Measurements from ENCODE around the gene GNAO1. TPM values are rescaled to one million over a fixed set of nuclear protein-coding genes. Genes with fewer than 3 reads are reported as not detected.

Gene GNAO1
- total RNA-seq, 1 donor from 2014 or later = 15.4 TPM

DNA sequence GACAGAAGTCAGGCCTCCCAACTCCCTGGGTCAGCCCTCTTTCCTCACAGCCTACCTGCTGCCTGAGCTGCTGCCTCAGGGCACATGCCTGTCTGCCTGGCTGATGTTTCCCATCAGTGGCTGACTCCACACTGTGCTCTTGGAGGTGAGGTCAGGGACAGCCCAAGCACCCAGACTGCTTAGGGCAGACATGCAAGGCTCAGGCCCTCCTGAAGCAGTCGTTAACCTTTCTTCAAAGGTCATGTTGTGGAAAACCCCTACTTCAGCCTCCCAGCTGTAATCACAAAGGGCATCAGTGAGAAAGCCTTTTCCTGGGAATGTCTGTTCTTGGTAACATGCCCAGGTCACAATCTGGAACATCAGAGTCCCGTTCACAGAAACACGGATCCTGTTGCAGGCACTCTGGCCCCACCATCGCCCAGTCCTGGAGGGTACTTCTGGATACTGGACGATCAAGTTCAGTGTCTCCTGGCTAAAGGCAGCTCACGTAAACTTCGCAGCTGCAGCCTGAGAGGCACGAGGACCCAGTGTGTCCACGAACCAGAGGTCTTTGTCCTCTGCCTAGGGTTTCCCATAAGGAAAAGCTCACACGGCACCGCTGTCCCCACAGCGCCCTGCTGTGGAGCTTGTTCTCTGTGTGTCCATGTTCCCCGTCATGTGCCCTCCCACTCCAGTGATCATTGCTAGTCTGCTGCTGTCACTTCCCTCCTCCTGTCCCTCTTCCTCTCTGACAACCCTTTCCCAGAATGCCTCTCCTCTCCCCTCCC lies 54.9 kb downstream of the GNAO1 start:
- Histone ChIP-seq H3K27me3 (ENCODE audit: low read depth) (no peaks in the 10 kb centered on the region), H3K27ac (replicated peaks) (peak overlapping the region; percentile 17), H3K36me3 (no peaks in the 10 kb centered on the region), H3K4me3 (no peak overlapping the region), H3K4me1 (peaks cover 21% of the 10 kb centered on the region), H3K9me3 (replicated peaks) (no peaks in the 10 kb centered on the region)
- intact Hi-C loops (cut with micrococcal nuclease) = no loop called here
- TF ChIP-seq, protein P1, sequence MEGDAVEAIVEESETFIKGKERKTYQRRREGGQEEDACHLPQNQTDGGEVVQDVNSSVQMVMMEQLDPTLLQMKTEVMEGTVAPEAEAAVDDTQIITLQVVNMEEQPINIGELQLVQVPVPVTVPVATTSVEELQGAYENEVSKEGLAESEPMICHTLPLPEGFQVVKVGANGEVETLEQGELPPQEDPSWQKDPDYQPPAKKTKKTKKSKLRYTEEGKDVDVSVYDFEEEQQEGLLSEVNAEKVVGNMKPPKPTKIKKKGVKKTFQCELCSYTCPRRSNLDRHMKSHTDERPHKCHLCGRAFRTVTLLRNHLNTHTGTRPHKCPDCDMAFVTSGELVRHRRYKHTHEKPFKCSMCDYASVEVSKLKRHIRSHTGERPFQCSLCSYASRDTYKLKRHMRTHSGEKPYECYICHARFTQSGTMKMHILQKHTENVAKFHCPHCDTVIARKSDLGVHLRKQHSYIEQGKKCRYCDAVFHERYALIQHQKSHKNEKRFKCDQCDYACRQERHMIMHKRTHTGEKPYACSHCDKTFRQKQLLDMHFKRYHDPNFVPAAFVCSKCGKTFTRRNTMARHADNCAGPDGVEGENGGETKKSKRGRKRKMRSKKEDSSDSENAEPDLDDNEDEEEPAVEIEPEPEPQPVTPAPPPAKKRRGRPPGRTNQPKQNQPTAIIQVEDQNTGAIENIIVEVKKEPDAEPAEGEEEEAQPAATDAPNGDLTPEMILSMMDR (IDR thresholded peaks at IDR 0.05; ENCODE audit: borderline replicate concordance) = no peak
- DNase-seq = no peak

DNA sequence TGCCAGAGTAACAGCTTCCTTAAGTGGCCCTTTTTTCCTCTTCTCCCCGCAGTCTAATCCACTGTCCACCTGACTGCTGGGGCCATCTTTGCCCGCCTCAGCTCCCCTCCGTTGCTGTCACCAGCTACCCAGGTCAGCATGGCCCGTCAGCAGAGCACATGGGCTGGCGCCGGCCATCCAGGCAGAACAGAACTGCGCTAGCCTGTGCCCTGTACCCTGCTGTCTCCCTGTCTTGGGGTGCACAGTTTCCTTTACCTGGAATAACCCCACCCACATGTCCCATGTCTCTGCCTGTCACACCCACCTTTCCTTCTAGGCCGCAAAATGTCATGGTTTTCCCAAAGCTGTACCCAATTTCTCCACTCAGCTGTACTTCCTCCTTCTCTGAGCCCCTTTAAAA lies 55.7 kb downstream of the GNAO1 start:
- Histone ChIP-seq H3K4me3 (no peak overlapping the region), H3K9me3 (replicated peaks) (no peaks in the 10 kb centered on the region), H3K27me3 (ENCODE audit: low read depth) (no peaks in the 10 kb centered on the region), H3K36me3 (no peaks in the 10 kb centered on the region), H3K27ac (replicated peaks) (no peak overlapping the region), H3K4me1 (peaks cover 26% of the 10 kb centered on the region)
- TF ChIP-seq, protein P1 (IDR thresholded peaks at IDR 0.05; ENCODE audit: borderline replicate concordance) = no peak
- DNase-seq = no peak
- intact Hi-C loops (cut with micrococcal nuclease) = no loop called here

DNA sequence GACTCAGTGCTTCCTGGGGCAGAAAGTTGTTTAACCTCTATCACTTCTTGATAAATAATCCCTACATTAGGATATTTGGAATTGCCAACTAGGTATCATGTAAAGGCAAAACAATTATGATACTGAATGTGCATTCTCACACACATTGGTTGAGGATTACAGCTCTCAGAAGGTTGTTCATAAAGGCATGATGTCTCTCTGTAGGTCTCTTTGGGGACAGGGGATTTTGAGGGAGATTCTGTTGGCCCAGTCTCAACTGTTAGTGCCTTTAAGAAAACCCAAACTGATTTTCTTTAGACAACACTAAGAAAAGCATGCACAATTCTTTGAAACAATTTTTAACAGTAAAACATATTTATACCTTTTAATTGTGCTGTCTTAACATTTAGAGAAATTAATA lies 56.5 kb downstream of the GNAO1 start:
- H3K36me3 ChIP-seq = no peaks in the 10 kb centered on the region
- H3K4me3 ChIP-seq = no peak overlapping the region
- no peaks in the 10 kb centered on the region for H3K9me3 ChIP-seq (replicated peaks)
- peaks cover 34% of the 10 kb centered on the region for H3K4me1 ChIP-seq
- intact Hi-C loops (cut with micrococcal nuclease) = no loop called here
- no peak overlapping the region for H3K27ac ChIP-seq (replicated peaks)
- DNase-seq = no peak
- TF ChIP-seq, protein P1 (IDR thresholded peaks at IDR 0.05; ENCODE audit: borderline replicate concordance) = no peak
- H3K27me3 ChIP-seq (ENCODE audit: low read depth) = no peaks in the 10 kb centered on the region

DNA sequence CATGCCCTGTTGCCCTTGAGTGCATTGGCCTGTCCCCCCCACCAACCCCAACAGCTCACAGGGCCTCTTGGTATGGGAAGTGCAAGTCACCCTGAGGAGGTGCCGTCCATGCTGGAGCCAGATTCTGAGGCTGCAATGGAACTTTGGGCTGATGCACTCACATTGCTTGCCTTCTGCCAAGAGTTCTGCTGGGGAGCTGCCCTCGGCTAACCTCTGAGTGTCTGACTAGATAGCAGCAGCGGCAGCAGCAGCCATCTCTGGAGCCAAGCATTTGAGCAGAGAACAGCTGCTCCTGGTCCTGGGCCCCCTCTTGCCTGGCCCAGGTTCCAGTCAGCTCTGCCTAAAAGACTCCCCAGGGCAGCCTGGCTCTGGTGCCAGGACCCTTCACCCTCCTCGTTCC lies 61.5 kb downstream of the GNAO1 start:
- Histone ChIP-seq H3K4me3 (no peak overlapping the region), H3K36me3 (no peaks in the 10 kb centered on the region), H3K4me1 (peaks cover 57% of the 10 kb centered on the region), H3K27me3 (ENCODE audit: low read depth) (no peaks in the 10 kb centered on the region), H3K9me3 (replicated peaks) (no peaks in the 10 kb centered on the region), H3K27ac (replicated peaks) (peak overlapping the region; percentile 80)
- intact Hi-C loops (cut with micrococcal nuclease) = no loop called here
- DNase-seq = peak; percentile 68
- TF ChIP-seq, protein P1 (IDR thresholded peaks at IDR 0.05; ENCODE audit: borderline replicate concordance) = no peak

GRCh38 chr16:56255904-56256303 lies 64.6 kb downstream of the GNAO1 start:
- Histone ChIP-seq H3K9me3 (replicated peaks) (no peaks in the 10 kb centered on the region), H3K27ac (replicated peaks) (no peak overlapping the region), H3K27me3 (ENCODE audit: low read depth) (no peaks in the 10 kb centered on the region), H3K4me3 (no peak overlapping the region), H3K36me3 (no peaks in the 10 kb centered on the region), H3K4me1 (peaks cover 86% of the 10 kb centered on the region)
- intact Hi-C loops (cut with micrococcal nuclease) = no loop called here
- TF ChIP-seq, protein P1 (IDR thresholded peaks at IDR 0.05; ENCODE audit: borderline replicate concordance) = no peak
- no peak for DNase-seq

Measured in left ventricle myocardium inferior (tissue), 1 donor.